IMR-90 (cell line): ENCODE measurements around the gene P3R3URF. TPM values are rescaled to one million over a fixed set of nuclear protein-coding genes. Genes with fewer than 3 reads are reported as not detected.

Experiments used
- ATAC-seq: fragments of 200-7000 bp; cut with Tn5 transposase; 2 replicates; pipeline ENCODE4 v1.9.1; 2020; ENCODE audit warnings: low read depth, mild to moderate bottlenecking, moderate library complexity
- BruUV-seq: library from RNA; stranded (reverse); fragments of 400-500 nt; replicated peaks from 2 replicates; lab custom pipeline; 2021; lab: Mats Ljungman, UMichigan
- CTCF ChIA-PET: fragments of 300-600 bp; formaldehyde crosslinking; extraction: SDS; loops from one replicate; lab custom pipeline; 2021; ENCODE audit warnings: antibody characterized with exemption; lab: Yijun Ruan, JAX
- POLR2A ChIA-PET: fragments of 300-600 bp; sonication (Branson Sonifier 250); formaldehyde crosslinking; loops from one replicate; lab custom pipeline; 2022; ENCODE audit warnings: antibody characterized with exemption; ENCODE audit not compliant: unreplicated experiment; lab: Charles Lee
- DNase-seq: peaks from one replicate; pipeline ENCODE4 v3.0.0; 2013
- H2AFZ ChIP-seq: replicated peaks from 2 replicates; pipeline ENCODE3; 2013; ENCODE audit warnings: low read length, mild to moderate bottlenecking; ENCODE audit not compliant: poor library complexity
- H2AK5ac ChIP-seq: 2 replicates; pipeline ENCODE4 v1.6.1; 2013; ENCODE audit warnings: low read depth, low read length, inconsistent platforms
- H2AK9ac ChIP-seq: replicated peaks from 2 replicates; pipeline ENCODE3; 2013; ENCODE audit warnings: mild to moderate bottlenecking, low read depth, low read length, moderate library complexity; ENCODE audit not compliant: poor library complexity
- H2BK120ac ChIP-seq: 2 replicates; pipeline ENCODE4 v1.6.1; 2013; ENCODE audit warnings: low read depth, low read length, inconsistent platforms
- H2BK15ac ChIP-seq: 3 replicates; pipeline ENCODE4 v1.6.1; 2013; ENCODE audit warnings: low read depth, low read length, inconsistent platforms
- H2BK20ac ChIP-seq: 2 replicates; pipeline ENCODE4 v1.6.1; 2013; ENCODE audit warnings: low read depth, mild to moderate bottlenecking, inconsistent platforms, low read length, moderate library complexity
- H2BK5ac ChIP-seq: 2 replicates; pipeline ENCODE4 v1.6.1; 2013; ENCODE audit warnings: mild to moderate bottlenecking, low read depth, low read length, inconsistent platforms; ENCODE audit not compliant: poor library complexity, severe bottlenecking
- H3K14ac ChIP-seq: replicated peaks from 2 replicates; pipeline ENCODE4 v1.6.1; 2013; ENCODE audit warnings: low read depth, low read length, inconsistent platforms
- H3K18ac ChIP-seq: 2 replicates; pipeline ENCODE4 v1.6.1; 2013; ENCODE audit warnings: low read depth, low read length, control low read depth
- H3K23ac ChIP-seq: 2 replicates; pipeline ENCODE4 v1.6.1; 2013; ENCODE audit warnings: low read depth, low read length, inconsistent platforms
- H3K27ac ChIP-seq: 2 replicates; pipeline ENCODE4 v1.5.1; 2013; ENCODE audit warnings: mild to moderate bottlenecking, control low read depth, low read length; ENCODE audit not compliant: insufficient read depth
- H3K27me3 ChIP-seq: 2 replicates; pipeline ENCODE4 v1.6.1; 2013; ENCODE audit warnings: low read length; ENCODE audit not compliant: control insufficient read depth, insufficient read depth
- H3K36me3 ChIP-seq: 2 replicates; pipeline ENCODE4 v1.6.1; 2013; ENCODE audit warnings: low read length, mixed read lengths; ENCODE audit not compliant: control insufficient read depth, insufficient read depth
- H3K4ac ChIP-seq: 2 replicates; pipeline ENCODE4 v1.6.1; 2013; ENCODE audit warnings: low read depth, low read length, inconsistent platforms
- H3K4me1 ChIP-seq: 2 replicates; pipeline ENCODE4 v1.6.1; 2013; ENCODE audit warnings: low read length, mixed read lengths; ENCODE audit not compliant: control insufficient read depth, insufficient read depth
- H3K4me2 ChIP-seq: 2 replicates; pipeline ENCODE4 v1.6.1; 2013; ENCODE audit warnings: low read depth, mild to moderate bottlenecking, control low read depth, low read length, moderate library complexity
- H3K4me3 ChIP-seq: 2 replicates; pipeline ENCODE4 v1.5.1; 2013; ENCODE audit warnings: low read depth, mild to moderate bottlenecking, control low read depth, low read length, moderate library complexity; ENCODE audit not compliant: insufficient read depth
- H3K56ac ChIP-seq: 2 replicates; pipeline ENCODE4 v1.6.1; 2013; ENCODE audit warnings: low read length, inconsistent platforms; ENCODE audit not compliant: insufficient read depth; ENCODE audit errors: extremely low read depth
- H3K79me1 ChIP-seq, 2 experiments: 2 replicates each; pipeline ENCODE4 v1.6.1; 2013; ENCODE audit warnings: low read length in 2 of 2, inconsistent platforms in 1 of 2, low read depth in 1 of 2
- H3K9ac ChIP-seq: 2 replicates; pipeline ENCODE4 v1.6.1; 2013; ENCODE audit warnings: low read depth, low read length, control low read depth
- H3K9me1 ChIP-seq: 2 replicates; pipeline ENCODE4 v1.6.1; 2013; ENCODE audit warnings: low read length, inconsistent platforms; ENCODE audit not compliant: insufficient read depth
- H3K9me3 ChIP-seq: 2 replicates; pipeline ENCODE4 v1.6.1; 2013; ENCODE audit warnings: low read length; ENCODE audit not compliant: control insufficient read depth, insufficient read depth
- H4K20me1 ChIP-seq: 2 replicates; pipeline ENCODE4 v1.6.1; 2013; ENCODE audit warnings: low read length, inconsistent platforms; ENCODE audit not compliant: insufficient read depth
- H4K5ac ChIP-seq: 2 replicates; pipeline ENCODE4 v1.6.1; 2013; ENCODE audit warnings: mild to moderate bottlenecking, low read depth, low read length, control low read depth
- H4K8ac ChIP-seq, 2 experiments: 2 replicates each; pipeline ENCODE4 v1.6.1; 2013; ENCODE audit warnings: low read depth in 2 of 2, low read length in 2 of 2, control low read depth in 1 of 2, inconsistent platforms in 1 of 2
- H4K91ac ChIP-seq: 2 replicates; pipeline ENCODE4 v1.6.1; 2013; ENCODE audit warnings: low read depth, low read length, inconsistent platforms; ENCODE audit not compliant: insufficient read depth
- BHLHE40 ChIP-seq: fragments of 150-350 bp; IDR thresholded peaks from 2 replicates; pipeline ENCODE4 v1.6.1; 2016; ENCODE audit warnings: mild to moderate bottlenecking, low read depth, low read length
- CEBPB ChIP-seq: IDR thresholded peaks from 2 replicates; pipeline ENCODE4 v1.6.1; 2012; ENCODE audit warnings: low read depth, low read length, improper control_type of control experiment
- POLR2A ChIP-seq: IDR thresholded peaks from 2 replicates; pipeline ENCODE4 v1.6.1; 2012; ENCODE audit warnings: mild to moderate bottlenecking, low read depth, low read length
- RAD21 ChIP-seq: IDR thresholded peaks from 2 replicates; pipeline ENCODE4 v1.6.1; 2012; ENCODE audit warnings: low read length, improper control_type of control experiment
- WGBS, 2 experiments: methylation state at CpG; one replicate each; pipeline versions ENCODE4 v1.1.5 to v1.1.7; 2013; ENCODE audit warnings: missing lambda C conversion rate in 2 of 2; ENCODE audit not compliant: insufficient read length in 1 of 2; ENCODE audit errors: extremely low coverage in 2 of 2; 5-methylcytosine and 5-hydroxymethylcytosine counted together
- dilution Hi-C: fragments of 300-500 bp; cut with HindIII; formaldehyde crosslinking; loops from one replicate; pipeline ENCODE4 v1.14.3; 2018; ENCODE audit warnings: low sequenced_read_pairs; ENCODE audit not compliant: unreplicated experiment
- in situ Hi-C: fragments of 300-500 bp; cut with MboI; formaldehyde crosslinking; loops from 3 replicates; pipeline ENCODE4 v1.14.3; 2019; ENCODE audit warnings: low sequenced_read_pairs, inconsistent platforms, mixed read lengths
- intact Hi-C: fragments of 100-400 bp; cut with micrococcal nuclease; formaldehyde crosslinking; loops from 2 replicates; pipeline ENCODE4 v1.10.0; 2022
- polyA plus RNA-seq, 3 experiments: library from polyadenylated mRNA; depleted of rRNA; stranded (reverse); fragments of >200 nt; gene quantifications; 2 replicates each; pipeline ENCODE4 v1.2.3, GENCODE V29; 2012; ENCODE audit warnings: low replicate concordance in 1 of 3
- total RNA-seq: library from RNA; depleted of rRNA; stranded (reverse); fragments of >200 nt; gene quantifications from 2 replicates; pipeline ENCODE4 v1.2.3, GENCODE V29; 2012
- TF ChIP-seq, protein P1 (sequence below): fragments of 150-350 bp; IDR thresholded peaks from 2 replicates; pipeline ENCODE4 v1.6.1; 2016; ENCODE audit warnings: low read depth, mild to moderate bottlenecking, low read length, moderate library complexity, borderline replicate concordance

The P3R3URF gene
- total and polyA plus RNA-seq, 2 of the 4 experiments (the other 2 are of a cell fraction): not detected

DNA sequence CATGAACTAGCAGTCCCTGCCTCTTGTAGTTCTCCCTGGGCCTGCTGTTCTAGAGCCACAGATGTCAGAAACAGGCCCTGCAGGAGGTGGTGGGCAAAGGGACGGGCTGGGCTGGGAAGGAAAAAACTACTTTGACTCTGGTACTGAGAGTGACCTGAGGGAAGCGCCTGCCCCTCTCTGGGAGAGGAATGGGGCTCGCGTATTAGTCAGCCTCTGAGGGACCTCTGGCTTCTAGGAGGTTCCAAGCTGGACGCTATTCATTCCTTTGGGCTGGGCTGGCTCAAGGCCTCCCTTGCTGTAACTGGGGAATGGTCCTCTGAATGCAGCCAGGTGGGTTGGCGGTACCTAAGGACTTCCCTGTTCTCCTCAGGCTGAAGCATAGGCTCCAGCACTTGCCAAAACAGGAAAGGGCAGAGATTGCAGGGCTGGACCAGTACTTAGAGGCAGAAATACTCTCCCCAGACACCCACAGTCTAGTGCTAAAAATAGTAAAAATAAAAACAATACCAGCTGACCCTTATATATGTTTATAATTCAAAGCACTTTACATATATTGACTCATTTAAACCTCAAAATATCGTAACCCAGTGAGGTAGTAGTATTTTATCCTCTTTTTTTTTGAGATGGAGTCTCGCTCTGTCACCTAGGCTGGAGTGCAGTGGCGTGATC, 14.9 kb upstream of the P3R3URF start (continued):
- no peak for TF ChIP-seq RAD21
- TF ChIP-seq BHLHE40: no peak
- TF ChIP-seq POLR2A: no peak

DNA sequence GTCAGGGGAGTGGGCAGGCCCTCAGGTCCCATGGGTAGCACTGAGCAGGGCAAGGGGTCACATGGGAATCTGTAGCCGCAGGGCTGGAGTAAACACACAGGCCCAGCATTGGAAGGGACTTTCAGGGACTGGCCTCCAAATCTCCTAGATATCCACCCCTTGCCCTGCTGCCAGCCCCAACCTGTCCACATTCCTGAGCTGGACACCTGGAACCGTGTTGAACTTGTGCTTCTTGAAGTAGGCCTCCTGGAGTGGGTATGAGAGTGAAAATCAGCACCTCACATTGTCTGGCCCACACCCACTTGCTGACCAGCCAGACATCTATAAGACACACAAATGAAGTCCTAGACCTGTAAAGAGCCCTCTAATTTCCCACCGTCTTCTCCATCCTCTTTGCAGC, 14.3 kb upstream of the P3R3URF start:
- Histone ChIP-seq H3K4me3 (no peak overlapping the region), H3K18ac (no peak overlapping the region), H2AK5ac (peak overlapping the region; percentile 41; the same call in 1 of the 2 replicates), H3K27me3 (no peaks in the 10 kb centered on the region), H2BK20ac (peak overlapping the region; percentile 5; the same call in 1 of the 2 replicates), H2BK120ac (peak overlapping the region; percentile 57), H3K9me1 (peaks cover 26% of the 10 kb centered on the region), H3K4me1 (peaks cover 9% of the 10 kb centered on the region), H4K5ac (no peak overlapping the region), H4K20me1 (peaks cover 3% of the 10 kb centered on the region; the same call in 1 of the 2 replicates), H3K9me3 (no peaks in the 10 kb centered on the region), H3K9ac (no peak overlapping the region), H2AK9ac (peak overlapping the region; percentile 85), H3K14ac (peak overlapping the region; percentile 73), H2BK15ac (peak overlapping the region; percentile 6; the same call in 1 of the 3 replicates), H3K27ac (no peak overlapping the region), H3K4ac (peak overlapping the region; percentile 33), H2BK5ac (peak overlapping the region; percentile 73), H4K91ac (peak overlapping the region; percentile 49), H3K4me2 (no peak overlapping the region), H3K79me1 (peaks cover 0 to 21% of the 10 kb centered on the region in 2 experiments; a peak in 1 of 4 replicates), H2AFZ (peak overlapping the region; percentile 77), H3K56ac (no peak overlapping the region), H3K23ac (peak overlapping the region; percentile 22; the same call in 1 of the 2 replicates), H4K8ac (peak overlapping the region in 1 of 2 experiments; percentile 61; a peak in 1 of 4 replicates), H3K36me3 (peaks cover 45% of the 10 kb centered on the region)
- in situ Hi-C loops: no loop called here
- WGBS, 2 experiments: 100% methylated on average over 1 of the region's 3 CpGs; no CpG with 5 or more reads in 1 of the 2 experiments
- intact Hi-C loops: no loop called here
- BruUV-seq: no TSS peak
- TF ChIP-seq CEBPB: no peak
- TF ChIP-seq, protein P1, sequence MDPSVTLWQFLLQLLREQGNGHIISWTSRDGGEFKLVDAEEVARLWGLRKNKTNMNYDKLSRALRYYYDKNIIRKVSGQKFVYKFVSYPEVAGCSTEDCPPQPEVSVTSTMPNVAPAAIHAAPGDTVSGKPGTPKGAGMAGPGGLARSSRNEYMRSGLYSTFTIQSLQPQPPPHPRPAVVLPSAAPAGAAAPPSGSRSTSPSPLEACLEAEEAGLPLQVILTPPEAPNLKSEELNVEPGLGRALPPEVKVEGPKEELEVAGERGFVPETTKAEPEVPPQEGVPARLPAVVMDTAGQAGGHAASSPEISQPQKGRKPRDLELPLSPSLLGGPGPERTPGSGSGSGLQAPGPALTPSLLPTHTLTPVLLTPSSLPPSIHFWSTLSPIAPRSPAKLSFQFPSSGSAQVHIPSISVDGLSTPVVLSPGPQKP: no peak
- CTCF ChIA-PET: no interaction called here
- dilution Hi-C loops: loop anchor here (25.0 kb wide), 1 partner anchor 153 kb away; no protein-coding TSS in a partner anchor
- POLR2A ChIA-PET: no interaction called here
- DNase-seq (no peak), ATAC-seq (no peak)
